HL-60 (cell line): ENCODE data around the gene ATAD2B.

Experiments
- DNase-seq, 2 experiments: peaks; one replicate each; pipeline ENCODE4 v3.0.0-alpha.2; 2010 to 2020; ENCODE audit warnings: low read depth in 1 of 2, low spot score in 1 of 2
- H3K27ac ChIP-seq: fragments of 250-450 bp; sonication (Bioruptor Pico); replicated peaks from 2 replicates; pipeline ENCODE4 v1.5.1; 2020; ENCODE audit warnings: mild to moderate bottlenecking, moderate library complexity
- H3K27me3 ChIP-seq: fragments of 250-450 bp; sonication (Bioruptor Pico); 2 replicates; pipeline ENCODE4 v1.5.1; 2021; ENCODE audit warnings: mild to moderate bottlenecking, moderate library complexity; ENCODE audit not compliant: insufficient read depth, poor library complexity, severe bottlenecking
- H3K4me3 ChIP-seq: replicated peaks from 2 replicates; pipeline ENCODE4 v1.5.1; 2011; ENCODE audit warnings: mild to moderate bottlenecking, control low read depth, low read length; ENCODE audit not compliant: insufficient read depth
- GABPA ChIP-seq: IDR thresholded peaks from 2 replicates; pipeline ENCODE4 v1.6.1; 2012; ENCODE audit warnings: low read depth
- POLR2AphosphoS5 ChIP-seq: IDR thresholded peaks from 2 replicates; pipeline ENCODE4 v1.6.1; 2012; ENCODE audit warnings: low read depth
- SPI1 ChIP-seq: IDR thresholded peaks from 2 replicates; pipeline ENCODE4 v1.6.1; 2012; ENCODE audit warnings: low read depth, mild to moderate bottlenecking, borderline replicate concordance
- TF ChIP-seq, protein P1 (sequence below): IDR thresholded peaks from one replicate; pipeline ENCODE4 v1.5.1; 2011; ENCODE audit warnings: low read length, control low read depth, inconsistent platforms; ENCODE audit not compliant: insufficient read depth
- TF ChIP-seq, protein P2 (sequence below): IDR thresholded peaks from 2 replicates; pipeline ENCODE4 v1.6.1; 2012; ENCODE audit warnings: low read depth; ENCODE audit not compliant: insufficient replicate concordance

ATAD2B gene

DNA sequence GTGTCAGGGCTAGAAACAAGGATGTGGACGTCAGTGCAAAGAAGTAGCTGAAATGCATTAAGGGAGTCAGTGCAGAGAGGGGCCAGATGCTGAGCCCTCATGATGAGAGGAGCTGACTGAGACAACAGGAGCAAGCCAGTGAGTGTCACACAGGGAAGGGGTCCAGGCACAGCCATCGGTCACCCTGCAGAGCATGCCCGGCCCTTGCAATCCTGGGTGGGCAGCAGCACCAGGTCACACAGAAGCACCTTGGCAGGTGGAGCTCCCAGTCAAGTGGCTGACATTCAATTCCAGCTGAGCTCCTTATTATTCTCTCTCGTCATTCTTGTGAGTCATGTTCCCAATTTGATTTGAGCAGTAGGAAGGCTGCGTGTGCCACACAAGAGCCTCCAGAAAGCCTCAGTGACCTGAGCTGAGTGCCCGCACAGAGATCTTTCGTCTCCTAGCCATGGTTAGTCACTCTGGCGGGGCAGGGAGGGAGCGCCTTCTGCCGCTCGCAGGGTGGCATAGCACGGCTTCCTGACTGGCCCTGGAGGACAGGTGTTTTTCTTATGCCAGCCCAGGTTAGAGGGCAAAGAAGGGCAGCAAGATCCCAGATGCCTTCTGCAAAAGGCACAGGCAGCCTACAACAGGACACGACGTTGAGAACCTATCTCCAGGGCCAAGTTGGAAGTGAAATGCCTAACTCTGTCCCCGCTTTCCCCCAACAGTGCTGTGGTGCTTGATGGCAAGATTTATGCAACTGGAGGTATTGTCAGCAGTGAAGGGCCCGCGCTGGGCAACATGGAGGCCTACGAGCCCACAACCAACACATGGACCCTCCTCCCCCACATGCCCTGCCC is 220.9 kb downstream of the ATAD2B start:
- H3K4me3 ChIP-seq: no peak overlapping the region
- no peak overlapping the region for H3K27ac ChIP-seq
- no peak for DNase-seq
- TF ChIP-seq, protein P1, sequence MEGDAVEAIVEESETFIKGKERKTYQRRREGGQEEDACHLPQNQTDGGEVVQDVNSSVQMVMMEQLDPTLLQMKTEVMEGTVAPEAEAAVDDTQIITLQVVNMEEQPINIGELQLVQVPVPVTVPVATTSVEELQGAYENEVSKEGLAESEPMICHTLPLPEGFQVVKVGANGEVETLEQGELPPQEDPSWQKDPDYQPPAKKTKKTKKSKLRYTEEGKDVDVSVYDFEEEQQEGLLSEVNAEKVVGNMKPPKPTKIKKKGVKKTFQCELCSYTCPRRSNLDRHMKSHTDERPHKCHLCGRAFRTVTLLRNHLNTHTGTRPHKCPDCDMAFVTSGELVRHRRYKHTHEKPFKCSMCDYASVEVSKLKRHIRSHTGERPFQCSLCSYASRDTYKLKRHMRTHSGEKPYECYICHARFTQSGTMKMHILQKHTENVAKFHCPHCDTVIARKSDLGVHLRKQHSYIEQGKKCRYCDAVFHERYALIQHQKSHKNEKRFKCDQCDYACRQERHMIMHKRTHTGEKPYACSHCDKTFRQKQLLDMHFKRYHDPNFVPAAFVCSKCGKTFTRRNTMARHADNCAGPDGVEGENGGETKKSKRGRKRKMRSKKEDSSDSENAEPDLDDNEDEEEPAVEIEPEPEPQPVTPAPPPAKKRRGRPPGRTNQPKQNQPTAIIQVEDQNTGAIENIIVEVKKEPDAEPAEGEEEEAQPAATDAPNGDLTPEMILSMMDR: no peak
- no peak for TF ChIP-seq POLR2AphosphoS5
- TF ChIP-seq GABPA: no peak
- TF ChIP-seq, protein P2, sequence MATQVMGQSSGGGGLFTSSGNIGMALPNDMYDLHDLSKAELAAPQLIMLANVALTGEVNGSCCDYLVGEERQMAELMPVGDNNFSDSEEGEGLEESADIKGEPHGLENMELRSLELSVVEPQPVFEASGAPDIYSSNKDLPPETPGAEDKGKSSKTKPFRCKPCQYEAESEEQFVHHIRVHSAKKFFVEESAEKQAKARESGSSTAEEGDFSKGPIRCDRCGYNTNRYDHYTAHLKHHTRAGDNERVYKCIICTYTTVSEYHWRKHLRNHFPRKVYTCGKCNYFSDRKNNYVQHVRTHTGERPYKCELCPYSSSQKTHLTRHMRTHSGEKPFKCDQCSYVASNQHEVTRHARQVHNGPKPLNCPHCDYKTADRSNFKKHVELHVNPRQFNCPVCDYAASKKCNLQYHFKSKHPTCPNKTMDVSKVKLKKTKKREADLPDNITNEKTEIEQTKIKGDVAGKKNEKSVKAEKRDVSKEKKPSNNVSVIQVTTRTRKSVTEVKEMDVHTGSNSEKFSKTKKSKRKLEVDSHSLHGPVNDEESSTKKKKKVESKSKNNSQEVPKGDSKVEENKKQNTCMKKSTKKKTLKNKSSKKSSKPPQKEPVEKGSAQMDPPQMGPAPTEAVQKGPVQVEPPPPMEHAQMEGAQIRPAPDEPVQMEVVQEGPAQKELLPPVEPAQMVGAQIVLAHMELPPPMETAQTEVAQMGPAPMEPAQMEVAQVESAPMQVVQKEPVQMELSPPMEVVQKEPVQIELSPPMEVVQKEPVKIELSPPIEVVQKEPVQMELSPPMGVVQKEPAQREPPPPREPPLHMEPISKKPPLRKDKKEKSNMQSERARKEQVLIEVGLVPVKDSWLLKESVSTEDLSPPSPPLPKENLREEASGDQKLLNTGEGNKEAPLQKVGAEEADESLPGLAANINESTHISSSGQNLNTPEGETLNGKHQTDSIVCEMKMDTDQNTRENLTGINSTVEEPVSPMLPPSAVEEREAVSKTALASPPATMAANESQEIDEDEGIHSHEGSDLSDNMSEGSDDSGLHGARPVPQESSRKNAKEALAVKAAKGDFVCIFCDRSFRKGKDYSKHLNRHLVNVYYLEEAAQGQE: no peak
- no peaks in the 10 kb centered on the region for H3K27me3 ChIP-seq

DNA sequence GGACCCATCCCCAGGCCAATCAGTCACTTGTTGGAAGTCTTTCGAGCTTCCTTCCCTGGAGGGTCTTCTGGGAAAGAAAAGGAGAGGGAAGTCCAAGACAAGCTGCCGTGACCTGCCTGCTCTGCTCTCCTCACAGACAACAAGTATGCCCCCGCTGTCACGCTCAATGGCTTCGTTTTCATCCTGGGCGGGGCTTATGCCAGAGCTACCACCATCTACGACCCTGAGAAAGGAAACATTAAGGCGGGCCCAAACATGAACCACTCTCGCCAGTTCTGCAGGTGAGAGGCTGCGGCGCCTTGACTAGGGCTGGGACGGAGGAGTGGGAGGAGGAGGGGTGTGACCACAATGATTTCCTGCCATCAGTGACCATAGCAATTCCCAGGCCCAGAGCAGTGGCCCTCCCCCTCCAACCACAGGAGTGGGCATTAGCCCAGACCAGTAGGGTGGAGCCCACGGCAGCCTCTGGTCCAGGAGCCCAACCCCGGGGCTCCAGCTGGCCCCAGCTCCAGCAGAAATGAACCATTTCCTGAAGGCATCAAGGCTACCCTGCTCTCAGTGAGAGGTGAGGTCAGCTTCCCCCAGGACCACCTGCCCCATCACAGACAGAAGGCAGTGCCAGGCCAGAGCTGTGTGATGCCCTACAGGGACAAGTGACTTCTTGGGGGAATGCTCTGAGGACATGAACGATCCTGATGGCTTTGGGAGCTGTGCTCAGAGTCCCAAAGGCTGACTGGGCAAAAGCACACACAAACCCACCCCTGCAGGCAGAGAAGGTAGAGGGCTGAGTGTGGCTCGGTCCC is 223.1 kb downstream of the ATAD2B start:
- no peak overlapping the region for H3K4me3 ChIP-seq

DNA sequence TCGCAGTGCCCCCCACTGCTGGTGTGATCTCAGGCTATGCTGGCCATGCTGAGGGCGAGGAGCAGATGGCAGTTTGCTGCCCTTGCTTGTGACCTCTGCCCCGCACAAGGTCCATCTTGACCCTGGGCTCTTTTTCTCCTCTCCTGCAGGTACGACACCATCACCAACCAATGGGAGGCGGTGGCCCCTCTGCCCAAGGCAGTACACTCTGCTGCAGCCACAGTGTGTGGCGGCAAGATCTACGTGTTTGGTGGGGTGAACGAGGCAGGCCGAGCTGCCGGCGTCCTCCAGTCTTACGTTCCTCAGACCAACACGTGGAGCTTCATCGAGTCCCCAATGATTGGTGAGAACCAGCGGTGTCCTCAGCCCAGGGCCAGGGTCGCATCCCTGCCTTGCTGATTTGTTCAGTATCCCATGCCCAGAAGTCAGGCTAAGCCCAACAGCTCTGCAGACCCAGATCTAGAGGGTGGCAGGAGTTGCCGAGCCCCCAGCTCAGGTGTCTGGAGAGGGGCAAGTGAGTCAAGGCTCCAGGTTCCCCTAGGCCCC is 223.8 kb downstream of the ATAD2B start:
- H3K4me3 ChIP-seq: no peak overlapping the region
- TF ChIP-seq, protein P1: no peak
- TF ChIP-seq POLR2AphosphoS5: no peak
- TF ChIP-seq GABPA: no peak
- TF ChIP-seq SPI1: no peak
- TF ChIP-seq, protein P2: no peak
- no peak for DNase-seq
- H3K27me3 ChIP-seq: no peaks in the 10 kb centered on the region
- H3K27ac ChIP-seq: no peak overlapping the region

More for the DNA sequence above, 223.1 kb downstream of the ATAD2B start:
- Histone ChIP-seq H3K27me3 (no peaks in the 10 kb centered on the region), H3K27ac (no peak overlapping the region)
- TF ChIP-seq GABPA (no peak), POLR2AphosphoS5 (no peak), SPI1 (no peak)
- TF ChIP-seq, protein P1: no peak
- TF ChIP-seq, protein P2: no peak
- DNase-seq: no peak
